Measurements from ENCODE around the gene HEMK1. TPM values are rescaled to one million over a fixed set of nuclear protein-coding genes. Genes with fewer than 3 reads are reported as not detected.

Gene HEMK1
- total RNA-seq, 3 donors from 2014 or later: 19.7 to 29.9 (median 22.6) TPM

Other genes starting within 250 kb of the HEMK1 start
- gene HYAL2, start 246.8 kb upstream of the HEMK1 start, total RNA-seq: 10 to 100 TPM; 18.6 to 32.5 (median 29.1) TPM
- 10 to 100 TPM; 23.8 to 35.7 (median 25.8) TPM for gene TUSC2, start 241.3 kb upstream of the HEMK1 start, total RNA-seq
- 10 to 100 TPM; 10.9 to 25.7 (median 18.9) TPM for gene RASSF1, start 228.7 kb upstream of the HEMK1 start, total RNA-seq
- under 1 TPM; 0.20 to 0.60 (median 0.31) TPM for gene ZMYND10, start 223.8 kb upstream of the HEMK1 start, total RNA-seq
- gene NPRL2, start 218.7 kb upstream of the HEMK1 start, total RNA-seq: 10 to 100 TPM; 20.2 to 32.9 (median 25.0) TPM
- gene CYB561D2, start 218.7 kb upstream of the HEMK1 start, total RNA-seq: 10 to 100 TPM; 20.5 to 37.6 (median 36.7) TPM
- 10 to 100 TPM; 41.4 to 51.6 (median 41.4) TPM for gene TMEM115, start 210.0 kb upstream of the HEMK1 start, total RNA-seq
- gene CACNA2D2, start 65.9 kb upstream of the HEMK1 start, total RNA-seq: 1 to 10 TPM; 1.5 to 4.9 (median 3.8) TPM
- 10 to 100 TPM in 1 of 3 donors, 1 to 10 TPM in 2; 1.5 to 14.1 (median 2.5) TPM for gene C3orf18, start 1.8 kb upstream of the HEMK1 start, total RNA-seq
- 10 to 100 TPM; 12.7 to 21.4 (median 19.2) TPM for gene CISH, start 42.3 kb downstream of the HEMK1 start, total RNA-seq
- 10 to 100 TPM; 21.5 to 33.5 (median 25.5) TPM for gene MAPKAPK3, start 47.6 kb downstream of the HEMK1 start, total RNA-seq
- gene DOCK3, start 105.4 kb downstream of the HEMK1 start, total RNA-seq: 1 to 10 TPM in 1 of 3 donors, under 1 TPM in 2; 0.17 to 6.1 (median 0.20) TPM

Data from mucosa of descending colon (tissue), 3 donors.